CD4-positive, alpha-beta T cell treated with Interferon alpha-2 for 1 hour (primary cell): ENCODE measurements around the gene GDPD5.

ENCODE experiments used
- DNase-seq, 2 donors: peaks; one replicate each; pipeline ENCODE4 v3.0.0-alpha.2; 2020 to 2022

Gene GDPD5, protein sequence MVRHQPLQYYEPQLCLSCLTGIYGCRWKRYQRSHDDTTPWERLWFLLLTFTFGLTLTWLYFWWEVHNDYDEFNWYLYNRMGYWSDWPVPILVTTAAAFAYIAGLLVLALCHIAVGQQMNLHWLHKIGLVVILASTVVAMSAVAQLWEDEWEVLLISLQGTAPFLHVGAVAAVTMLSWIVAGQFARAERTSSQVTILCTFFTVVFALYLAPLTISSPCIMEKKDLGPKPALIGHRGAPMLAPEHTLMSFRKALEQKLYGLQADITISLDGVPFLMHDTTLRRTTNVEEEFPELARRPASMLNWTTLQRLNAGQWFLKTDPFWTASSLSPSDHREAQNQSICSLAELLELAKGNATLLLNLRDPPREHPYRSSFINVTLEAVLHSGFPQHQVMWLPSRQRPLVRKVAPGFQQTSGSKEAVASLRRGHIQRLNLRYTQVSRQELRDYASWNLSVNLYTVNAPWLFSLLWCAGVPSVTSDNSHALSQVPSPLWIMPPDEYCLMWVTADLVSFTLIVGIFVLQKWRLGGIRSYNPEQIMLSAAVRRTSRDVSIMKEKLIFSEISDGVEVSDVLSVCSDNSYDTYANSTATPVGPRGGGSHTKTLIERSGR

DNA sequence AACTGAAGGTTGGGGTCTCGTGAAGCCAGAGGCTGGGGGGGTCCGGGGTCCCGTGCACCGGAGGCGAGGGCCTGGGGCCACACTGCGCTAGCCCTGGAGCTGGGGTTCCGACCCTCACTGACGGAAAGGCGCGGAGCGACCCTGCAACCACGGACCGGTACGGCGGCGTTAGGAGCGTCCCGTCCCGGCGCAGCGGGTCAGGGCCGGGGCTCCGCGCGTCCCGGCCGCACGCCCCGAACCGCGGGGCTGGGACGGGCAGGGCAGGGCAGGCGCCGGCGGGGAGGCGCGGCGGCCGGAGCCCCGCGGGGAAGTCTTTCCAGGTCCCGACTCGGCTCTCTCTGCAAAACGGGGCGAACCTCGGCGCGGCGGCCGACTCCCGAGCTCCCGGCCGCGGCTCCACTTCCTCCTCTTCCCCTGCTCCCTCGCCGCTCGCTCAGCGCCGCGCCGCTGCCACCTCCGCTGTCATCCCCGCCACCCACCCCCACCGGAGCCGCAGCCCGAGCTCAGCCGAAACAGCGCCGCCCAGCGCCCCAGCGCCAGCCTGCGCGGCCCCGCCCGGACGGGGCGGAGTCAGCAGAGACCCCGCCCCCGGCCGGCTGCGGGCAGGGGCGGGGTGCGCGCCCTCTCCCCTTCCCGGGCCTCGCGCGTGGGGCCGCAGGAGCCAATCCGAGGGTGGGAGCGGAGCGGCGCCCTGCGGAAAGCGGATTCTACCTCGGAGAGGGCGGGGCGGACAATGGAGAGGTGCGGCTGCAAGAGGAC is at the start of gene GDPD5:
Gene GDPD5 (minus strand): TSS at position 509 of the 759 bp plus-strand sequence. CDS start 48,206 bp downstream, outside the sequence.
- DNase-seq = peak; percentile 85 to 91

DNA sequence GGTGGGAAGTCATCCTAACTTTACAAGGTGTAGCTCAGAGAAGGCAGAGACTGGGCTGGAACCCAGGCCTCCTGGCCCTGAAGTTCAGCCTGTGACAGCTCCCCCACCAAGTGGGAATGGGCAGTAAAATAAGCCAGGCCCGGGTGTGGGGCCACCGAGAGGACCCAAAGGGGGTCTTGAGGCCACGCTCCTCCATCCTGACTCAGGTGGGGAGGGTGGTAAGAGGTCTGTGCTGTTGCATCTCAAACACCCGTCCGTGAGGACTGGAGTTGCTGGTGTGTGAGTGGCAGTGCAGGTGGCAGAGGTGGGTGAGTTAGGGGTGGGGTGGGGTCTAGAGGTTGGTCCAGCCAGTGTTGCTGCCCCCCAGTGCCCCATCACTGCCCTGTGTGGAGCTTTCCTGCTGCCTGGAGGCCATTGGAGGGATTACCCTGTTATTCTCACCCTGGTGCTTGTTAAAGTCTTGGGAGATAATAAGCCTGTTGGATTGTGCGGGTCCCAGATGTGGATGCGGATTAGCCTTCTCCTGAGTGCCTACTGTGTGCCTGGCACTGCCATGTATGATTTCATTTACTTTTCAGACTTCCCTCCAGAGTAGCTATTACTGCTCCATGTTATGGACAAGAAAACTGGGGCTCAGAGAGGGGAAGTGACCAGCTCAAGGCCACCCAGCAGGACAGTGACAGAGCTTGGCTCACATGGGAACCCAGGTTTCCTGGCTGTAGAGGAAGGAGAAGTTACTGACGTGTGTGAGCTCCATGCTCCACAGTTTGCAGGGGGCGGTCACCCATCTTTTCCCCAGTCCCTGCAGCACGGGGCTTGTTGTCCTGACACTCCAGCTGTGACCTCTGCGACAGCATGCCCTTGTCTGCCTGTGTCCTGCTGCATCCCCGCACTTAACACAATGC is 49.2 kb upstream of the GDPD5 start:
- no peak for DNase-seq

DNA sequence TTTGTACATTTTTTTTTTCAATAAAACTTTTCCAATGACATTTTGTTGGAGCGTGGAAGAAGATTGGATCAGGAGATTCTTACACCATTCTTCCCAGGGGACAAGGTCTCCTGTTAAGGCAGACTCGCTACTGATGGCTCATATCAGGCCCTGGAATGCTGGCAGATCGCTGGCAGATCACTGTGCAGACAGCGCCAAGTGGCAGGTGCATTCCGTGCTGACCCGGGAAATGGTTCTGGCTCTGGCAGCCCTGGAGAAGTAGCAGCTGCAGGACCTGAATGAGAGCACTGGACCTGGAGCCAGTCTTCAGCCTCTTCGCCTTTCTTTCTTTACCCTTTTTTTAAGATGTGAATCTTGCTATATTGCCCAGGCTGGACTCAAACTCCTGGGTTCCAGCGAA is 47.0 kb upstream of the GDPD5 start:
- no peak for DNase-seq

DNA sequence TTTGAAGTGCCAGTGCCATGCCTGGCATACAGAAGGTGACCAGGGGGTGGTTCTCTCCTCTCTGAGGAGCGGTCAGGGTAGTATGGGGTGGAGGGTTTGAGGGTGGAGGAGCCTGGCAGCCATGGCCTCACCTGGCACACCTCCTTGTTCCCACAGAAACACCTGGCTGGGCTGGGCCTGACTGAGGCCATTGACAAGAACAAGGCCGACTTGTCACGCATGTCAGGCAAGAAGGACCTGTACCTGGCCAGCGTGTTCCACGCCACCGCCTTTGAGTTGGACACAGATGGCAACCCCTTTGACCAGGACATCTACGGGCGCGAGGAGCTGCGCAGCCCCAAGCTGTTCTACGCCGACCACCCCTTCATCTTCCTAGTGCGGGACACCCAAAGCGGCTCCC is 45.9 kb upstream of the GDPD5 start:
- no peak for DNase-seq

DNA sequence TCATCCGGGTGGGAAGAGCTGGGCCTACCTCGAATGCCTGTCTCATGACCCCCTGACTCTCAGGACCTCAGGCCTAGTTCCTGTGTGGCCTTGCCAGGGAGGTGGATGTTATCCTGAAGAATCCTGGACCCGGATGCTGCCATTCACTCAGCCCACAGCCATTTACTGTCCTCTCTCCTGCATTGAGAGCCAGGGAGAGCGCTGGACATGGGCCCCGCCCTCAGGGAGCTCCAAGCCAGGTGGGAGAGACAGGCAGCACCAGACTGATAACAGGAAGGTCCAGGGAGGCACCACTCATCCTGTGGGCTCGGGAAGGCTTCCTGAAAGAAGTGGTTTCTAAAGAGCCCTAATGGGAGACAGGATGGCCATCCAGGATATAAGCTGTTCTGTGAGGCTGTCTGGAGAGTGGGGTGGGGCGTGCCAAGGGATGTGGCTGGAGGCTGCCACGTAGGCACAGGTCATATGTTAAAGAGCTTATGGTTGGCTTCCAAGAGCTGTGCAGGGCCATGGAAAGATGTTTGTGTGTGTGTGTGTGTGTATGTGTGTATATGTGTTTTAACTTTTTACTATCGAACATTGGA is 44.9 kb upstream of the GDPD5 start:
- DNase-seq = no peak

DNA sequence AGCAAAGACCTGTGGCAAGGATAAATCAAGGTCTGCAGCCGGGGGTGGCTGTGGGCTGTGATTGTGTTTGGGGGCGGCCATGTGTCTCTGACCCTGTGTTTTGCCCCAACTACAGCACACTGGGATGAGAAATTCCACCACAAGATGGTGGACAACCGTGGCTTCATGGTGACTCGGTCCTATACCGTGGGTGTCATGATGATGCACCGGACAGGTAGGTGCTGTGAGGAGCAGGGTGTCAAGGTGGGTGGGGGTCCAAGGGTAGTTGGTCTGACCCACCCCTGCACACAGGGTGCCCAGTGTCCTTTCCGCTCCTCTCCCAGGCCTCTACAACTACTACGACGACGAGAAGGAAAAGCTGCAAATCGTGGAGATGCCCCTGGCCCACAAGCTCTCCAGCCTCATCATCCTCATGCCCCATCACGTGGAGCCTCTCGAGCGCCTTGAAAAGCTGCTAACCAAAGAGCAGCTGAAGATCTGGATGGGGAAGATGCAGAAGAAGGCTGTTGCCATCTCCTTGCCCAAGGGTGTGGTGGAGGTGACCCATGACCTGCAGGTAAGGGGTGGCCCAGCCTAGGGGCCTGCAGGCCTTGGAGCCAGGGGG is 43.0 kb upstream of the GDPD5 start:
- DNase-seq = no peak

DNA sequence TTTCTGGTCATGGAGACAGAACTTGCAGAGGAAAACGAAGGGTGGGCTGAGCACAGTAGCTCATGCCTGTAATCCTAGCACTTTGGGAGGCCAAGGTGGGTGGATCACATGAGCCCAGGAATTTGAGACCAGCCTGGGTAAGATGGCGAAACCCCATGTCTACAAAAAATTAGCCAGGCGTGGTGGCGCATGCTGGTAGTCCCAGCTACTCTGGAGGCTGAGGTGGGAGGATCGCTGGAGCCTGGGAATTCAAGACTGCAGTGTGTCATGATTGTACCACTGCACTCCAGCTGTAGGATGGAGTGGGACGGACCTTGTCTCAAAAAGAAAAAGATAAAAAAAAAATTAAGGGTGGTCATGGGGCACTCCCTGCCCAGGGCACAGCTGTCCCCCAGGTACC is 42.2 kb upstream of the GDPD5 start:
- DNase-seq = no peak

DNA sequence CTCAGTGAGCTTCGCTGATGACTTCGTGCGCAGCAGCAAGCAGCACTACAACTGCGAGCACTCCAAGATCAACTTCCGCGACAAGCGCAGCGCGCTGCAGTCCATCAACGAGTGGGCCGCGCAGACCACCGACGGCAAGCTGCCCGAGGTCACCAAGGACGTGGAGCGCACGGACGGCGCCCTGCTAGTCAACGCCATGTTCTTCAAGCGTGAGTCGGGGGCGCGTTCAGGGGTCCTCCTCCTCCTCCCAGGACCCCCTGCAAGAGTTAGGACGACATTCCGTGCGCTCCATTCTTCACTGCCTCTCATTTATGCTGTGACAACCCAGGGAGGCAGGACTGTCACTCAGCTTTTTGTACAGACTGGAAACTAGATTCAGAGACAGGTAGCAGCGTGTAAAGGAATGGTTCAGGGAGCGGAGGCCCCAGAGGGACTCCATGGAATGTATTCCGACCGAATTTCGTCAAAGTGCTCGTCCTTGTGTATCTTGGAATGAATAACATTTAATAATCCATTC is 41.1 kb upstream of the GDPD5 start:
- DNase-seq = no peak

DNA sequence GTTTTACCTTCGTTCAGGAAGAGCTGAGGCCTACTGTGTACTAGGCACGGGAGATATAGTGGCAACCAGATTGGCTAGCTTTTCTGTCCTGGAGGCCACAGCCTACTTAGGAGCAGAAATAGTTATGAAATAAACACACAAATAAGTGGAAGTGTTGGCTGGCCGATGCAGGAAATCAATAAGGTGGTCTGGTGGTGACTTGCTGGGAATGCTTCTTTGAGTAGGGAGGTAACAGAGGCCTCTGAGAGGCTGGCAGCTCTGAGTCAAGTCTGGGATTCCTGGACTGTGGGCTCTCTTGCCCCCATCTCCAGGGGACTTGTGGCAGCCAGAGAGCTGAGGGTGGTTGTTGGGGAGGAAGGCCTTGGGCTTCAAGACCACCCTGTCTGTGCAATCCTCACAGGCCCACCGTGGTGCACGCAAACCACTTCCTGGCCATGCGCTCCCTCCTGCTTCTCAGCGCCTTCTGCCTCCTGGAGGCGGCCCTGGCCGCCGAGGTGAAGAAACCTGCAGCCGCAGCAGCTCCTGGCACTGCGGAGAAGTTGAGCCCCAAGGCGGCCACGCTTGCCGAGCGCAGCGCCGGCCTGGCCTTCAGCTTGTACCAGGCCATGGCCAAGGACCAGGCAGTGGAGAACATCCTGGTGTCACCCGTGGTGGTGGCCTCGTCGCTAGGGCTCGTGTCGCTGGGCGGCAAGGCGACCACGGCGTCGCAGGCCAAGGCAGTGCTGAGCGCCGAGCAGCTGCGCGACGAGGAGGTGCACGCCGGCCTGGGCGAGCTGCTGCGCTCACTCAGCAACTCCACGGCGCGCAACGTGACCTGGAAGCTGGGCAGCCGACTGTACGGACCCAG is 40.4 kb upstream of the GDPD5 start:
- no peak for DNase-seq

DNA sequence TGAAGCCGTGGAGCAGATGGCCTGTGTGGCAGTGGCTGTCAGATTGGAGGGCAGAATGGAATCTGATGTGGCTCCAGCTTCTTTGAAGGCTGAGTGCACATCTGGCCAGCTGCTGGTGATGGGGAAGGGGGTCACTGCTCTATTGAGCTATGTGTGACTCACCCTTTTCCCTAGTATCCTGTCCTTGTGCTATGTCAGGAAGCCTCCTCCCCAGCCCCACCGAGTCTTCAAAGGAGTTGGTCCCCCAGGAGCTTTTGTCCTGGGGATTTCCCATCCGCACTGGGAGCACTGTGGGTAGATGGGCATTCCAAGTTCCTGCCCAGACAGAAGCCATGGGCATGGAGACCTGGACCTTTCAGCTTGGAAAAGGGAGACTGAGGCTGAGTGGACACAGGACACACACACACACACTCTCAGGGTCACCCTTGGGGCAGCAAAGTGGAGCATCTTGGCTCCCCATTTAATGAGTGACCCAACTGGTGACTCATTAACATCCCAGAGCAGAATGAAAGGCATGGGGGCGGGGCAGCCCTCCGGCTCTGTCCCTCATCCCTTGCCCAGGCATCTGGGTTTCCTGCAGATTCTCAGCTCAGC is 39.6 kb upstream of the GDPD5 start:
- DNase-seq = no peak

DNA sequence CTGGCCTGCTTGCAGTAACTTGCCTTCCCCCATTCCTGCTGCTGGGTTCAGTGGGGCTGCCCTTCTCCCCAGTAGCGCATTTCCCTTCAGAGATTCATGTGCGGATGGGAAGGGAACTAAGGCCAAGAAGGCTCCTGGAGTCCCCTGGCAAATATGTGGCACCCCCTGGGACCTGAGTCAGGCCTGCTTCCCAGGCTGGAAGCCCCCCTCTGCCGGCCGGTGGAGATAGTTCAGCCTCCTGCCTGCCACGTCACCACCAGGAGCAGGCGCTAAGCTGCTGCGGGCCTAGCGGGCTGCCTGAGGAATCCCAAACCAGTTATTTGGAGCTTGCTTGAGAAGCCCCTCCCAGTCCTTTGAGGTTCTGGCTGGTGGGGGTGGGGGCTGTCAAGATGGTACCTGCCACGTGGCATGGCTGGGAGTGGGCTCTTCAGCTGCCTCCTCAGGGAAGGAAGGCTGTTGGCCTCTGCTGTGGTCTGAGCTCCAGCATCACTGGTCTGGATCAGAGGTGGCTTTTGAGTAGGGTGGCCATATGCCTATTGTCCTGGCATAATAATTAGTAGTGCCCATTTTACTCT is 38.3 kb upstream of the GDPD5 start:
- DNase-seq = no peak

DNA sequence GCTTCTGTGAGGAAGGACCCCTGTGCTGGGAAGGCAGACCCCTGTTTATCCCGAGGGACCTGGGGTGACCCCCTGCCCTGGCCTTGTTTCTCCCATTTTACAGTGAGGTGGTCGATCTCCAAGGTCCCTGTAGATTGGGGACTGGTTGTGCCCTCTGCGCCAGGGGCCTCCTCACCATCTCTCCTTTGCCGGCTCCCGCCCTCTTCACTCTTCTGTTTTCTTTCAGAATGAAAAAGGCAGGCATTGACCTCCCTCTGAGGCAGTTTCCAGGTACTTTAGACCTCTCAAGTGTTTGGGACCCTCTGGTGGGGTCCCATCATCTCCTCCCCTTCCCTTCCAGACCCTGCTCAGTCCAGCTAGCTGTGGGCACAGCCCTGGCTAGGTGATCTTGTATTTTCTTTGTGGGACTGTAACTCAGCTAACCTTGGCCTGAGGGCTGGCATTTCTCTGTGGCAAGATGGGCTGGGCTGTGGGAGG is 37.8 kb upstream of the GDPD5 start:
- DNase-seq = no peak

DNA sequence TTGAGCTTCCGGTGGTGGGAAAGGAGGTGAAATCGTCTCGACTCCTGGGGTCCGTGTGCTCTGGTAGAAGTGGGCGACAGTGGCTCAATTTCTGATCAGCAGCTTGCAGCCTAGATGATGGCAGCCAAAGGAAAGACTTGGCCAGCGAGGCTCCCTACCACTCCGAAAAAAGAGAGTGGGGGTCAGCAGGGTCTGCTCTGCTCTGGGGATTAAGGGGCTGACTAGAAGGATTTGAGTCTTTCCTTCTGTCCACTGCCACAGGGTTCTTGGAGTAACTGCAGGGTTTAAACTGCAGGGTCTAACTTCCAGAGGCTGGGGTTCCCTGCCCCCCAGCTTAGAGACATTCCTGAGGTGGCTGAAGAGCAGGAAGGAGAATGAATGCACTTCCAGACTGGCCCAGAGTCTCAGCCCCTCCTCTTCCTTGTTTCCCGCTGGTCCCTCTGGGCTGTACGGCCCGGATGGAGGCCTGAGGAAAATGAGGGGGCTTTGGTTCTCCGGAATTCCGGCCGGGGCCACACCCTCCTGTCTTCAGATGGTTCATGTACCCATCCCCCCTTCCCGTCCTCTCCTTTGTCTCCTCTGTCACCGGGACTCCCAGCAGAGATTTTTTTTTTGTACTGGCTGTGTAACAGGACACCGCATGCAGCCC is 37.2 kb upstream of the GDPD5 start:
- no peak for DNase-seq

DNA sequence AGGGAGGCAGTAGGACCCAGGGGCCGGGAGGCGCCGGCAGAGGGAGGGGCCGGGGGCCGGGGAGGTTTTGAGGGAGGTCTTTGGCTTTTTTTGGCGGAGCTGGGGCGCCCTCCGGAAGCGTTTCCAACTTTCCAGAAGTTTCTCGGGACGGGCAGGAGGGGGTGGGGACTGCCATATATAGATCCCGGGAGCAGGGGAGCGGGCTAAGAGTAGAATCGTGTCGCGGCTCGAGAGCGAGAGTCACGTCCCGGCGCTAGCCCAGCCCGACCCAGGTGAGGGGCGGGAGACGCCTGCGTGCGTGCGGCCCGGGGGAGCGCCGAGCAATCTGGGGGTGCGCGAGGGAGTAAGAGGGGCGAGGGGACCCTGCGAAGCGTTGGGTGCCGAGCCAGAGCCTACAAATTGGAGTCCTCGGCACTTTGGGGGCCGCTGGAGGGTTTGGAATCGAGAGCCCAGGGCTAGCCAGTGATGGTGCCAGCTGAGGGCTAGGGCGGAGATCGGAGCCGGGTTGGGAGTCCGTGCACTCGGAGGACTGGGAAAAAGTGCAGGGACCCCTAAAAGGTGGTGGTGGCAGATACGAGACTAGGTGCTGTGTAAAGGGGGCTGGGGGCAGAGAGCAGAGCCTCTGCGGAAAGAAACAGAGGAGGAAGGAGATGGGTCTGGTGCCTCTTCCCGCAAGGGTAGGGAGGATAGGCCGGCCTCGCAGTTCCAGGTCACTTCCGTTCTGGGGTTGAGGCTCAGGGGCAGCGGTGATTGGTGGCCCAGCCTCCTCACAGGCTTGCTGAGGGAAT is 36.5 kb upstream of the GDPD5 start, which contains the start of gene SERPINH1:
Gene SERPINH1 (plus strand): TSS at position 206 of the 788 bp plus-strand sequence. CDS start 4,097 bp downstream, outside the sequence.
- DNase-seq = peak; percentile 54 to 63

DNA sequence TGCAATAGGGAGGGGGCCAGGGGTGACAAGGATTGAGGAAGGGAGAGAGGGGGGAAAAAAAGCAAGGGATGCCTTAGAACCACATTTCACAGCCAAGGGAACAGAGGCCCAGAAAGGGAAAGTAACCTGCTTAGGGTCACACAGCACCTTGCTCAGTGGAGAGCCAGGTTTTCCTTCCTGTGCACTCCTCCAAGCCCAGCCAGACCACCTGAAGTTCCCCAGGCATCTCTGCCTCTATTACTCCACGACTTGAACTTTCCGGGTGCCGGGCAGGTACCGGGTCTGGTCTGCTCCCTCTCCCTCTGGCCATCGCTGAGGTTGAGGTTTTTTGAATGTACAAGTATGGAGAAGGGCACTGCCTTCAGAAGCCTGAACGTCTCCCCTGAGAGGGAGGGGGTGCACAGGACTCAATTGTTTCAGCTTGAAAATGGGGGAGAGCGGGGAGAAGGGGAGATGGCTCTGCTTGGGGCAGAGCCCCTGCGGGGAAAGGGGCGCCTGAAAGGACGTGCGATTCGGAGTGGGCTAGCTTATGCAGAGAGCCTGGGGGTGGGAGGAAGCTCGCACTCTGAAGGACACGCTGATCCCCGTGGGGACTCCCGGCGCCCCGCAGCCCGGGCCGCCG is 35.8 kb upstream of the GDPD5 start:
- no peak for DNase-seq

DNA sequence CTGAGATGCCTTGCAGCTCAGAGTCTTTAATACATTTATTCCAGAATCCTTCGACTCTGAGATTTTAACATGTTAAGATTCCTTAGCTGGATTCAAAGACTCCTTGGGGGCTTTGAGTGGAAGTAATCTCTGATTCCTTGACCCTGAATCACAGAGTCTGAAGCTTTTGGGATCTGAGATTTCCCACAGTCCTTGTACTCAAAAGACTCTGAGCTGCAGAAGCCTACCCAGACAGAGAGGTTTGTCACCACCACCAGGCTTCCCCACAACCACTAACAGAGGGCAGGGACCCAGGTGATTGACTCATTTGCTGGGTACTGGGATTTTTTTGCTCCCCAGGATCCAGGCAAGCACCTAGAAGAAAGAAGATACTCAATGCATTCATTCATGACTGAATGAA is 34.9 kb upstream of the GDPD5 start:
- no peak for DNase-seq

DNA sequence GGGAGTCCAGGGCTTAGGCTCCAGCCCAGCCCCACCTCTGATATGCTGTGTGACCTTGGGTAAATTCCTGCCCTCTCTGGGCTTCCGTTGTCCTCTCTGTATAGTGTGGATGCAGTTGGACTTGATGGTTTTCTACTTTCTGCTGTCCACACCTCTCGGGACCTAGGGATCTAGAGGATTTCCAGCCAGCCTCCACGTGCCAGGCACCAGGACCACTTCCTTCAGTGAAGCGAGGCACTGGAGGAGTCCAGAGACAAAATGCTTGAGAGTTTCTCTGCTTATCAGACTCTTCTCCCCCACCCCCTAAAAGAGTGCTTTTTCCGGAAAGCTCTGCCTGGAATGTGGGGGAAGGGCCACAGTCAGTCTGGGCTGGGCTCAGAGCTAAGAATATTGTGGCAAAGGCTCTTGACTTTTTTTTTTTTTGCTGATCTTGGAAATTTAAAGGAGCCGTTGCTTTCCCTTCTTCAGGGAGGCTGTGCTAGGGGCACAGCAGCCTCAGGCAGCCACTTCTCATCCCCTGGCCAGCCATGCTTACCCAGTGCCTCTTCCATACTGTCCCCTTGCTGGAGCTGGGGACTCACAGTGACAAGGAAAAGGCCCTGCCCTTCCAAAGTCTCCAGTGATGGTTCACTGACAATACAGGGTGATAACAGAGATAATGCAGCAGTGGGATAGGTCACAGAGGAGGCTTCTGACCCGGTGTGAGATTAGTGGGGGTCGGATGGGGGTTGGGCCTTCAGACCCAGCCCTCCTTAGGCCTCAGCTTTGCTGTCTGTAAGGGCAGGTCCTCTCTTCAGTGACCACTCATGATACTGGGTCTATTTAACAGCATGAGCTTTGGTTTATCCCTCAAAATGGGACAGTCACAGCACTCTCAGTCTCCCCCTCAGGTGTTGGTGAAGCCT is 33.5 kb upstream of the GDPD5 start:
- no peak for DNase-seq
